Nucleus accumbens (tissue), 56 donors: ENCODE results near the gene LRRC32.
A peak's percentile ranks its signal among the peaks of the same experiment; 100 is the strongest.

Experiments used
- DNase-seq, 56 donors: peaks; one replicate each; lab custom pipeline; 2025; lab: John Stamatoyannopoulos, UW

Gene LRRC32

DNA sequence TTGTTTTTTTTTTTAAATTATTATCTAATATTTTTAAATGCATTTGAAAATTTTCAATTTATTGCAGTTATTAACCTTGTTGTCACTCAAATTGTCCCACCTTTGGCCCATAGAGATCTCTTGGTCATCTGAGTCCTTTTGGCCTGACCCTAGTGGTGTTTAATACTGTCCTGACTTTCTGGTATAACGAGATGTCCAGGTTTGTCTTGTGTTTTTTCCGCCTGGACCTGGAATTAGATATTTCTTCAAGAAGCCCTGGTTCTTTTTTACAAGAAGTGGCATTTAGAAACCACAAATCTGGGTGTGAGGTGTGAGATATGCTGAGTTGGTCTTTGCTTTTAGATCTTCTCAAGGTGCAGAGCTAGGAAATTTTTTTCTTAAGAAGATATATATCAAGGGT lies 38.1 kb downstream of the LRRC32 start:
- no peak for DNase-seq

DNA sequence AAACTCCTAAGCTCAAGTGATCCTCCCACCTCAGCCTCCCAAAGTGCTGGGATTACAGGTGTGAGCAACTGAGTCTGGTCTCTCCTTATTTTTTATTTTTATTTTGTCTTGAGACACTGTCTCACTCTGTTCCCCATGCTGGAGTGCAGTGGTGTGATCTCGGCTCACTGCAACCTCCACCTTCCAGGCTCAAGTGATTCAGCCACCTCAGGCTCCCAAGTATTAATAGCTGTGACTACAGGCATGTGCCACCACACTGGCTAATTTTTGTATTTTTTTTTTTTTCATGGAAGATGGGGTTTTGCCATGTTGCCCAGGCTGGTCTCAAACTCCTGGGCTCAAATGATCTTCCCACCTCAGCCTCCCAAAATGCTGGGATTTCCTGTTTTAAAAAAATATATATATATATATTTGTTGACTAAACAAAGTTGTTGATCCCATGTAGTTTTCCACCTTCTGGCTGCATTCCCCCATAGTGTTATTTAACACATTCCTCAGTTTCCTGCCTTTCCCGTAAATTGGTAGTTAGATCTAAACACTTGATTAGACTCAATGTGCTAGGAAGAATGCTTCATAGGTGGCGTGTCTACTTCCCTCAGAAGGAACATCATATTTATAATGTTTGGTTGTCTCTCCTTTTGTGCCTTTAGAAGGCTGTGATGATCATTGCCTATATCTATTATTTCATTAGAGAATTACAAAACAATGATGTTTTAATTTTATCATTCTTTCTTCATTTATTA lies 38.8 kb downstream of the LRRC32 start:
- no peak for DNase-seq

- DNase-seq: no peak
Measured at GRCh38 chr11:76630600-76631281, 39.8 kb downstream of the LRRC32 start.

DNA sequence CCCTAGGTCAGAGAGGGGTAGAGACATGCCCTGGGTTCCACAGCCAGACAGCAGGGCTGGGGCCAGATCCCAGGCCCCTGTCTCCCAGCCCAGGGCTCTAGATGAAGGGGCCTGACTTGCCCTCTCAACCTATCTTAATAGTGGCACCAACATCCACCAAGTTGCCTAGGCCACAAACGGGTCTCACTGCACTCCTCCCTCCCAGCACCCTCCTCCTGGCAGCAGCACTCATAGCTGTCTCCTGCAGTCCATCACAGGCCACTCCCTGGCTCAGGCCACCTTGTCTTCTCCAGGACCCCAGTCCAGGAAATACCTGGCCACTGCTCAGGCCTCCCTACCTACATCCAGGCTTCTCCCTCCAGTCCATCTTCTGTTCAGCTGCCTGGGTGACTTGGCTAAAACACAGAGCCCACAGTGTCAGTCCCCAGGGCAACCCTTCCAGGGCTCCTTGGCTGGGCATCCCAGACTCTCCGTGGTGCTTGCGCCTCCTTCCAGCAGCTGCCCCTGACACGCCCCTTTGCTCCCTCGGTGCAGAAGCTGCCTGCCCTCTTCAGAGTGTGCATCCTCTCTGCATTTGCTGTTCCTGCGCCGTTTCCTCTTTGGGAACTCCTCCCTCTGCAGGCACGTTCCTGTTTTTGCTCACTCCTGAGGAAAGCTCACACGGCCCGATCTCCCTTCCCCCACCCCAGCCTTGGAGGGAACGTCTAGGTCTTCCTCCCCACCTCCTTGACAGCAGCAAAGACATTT lies 40.5 kb downstream of the LRRC32 start:
- DNase-seq: peak in 3 of 56 donors; percentile 12 to 33 (median 28)

- no peak for DNase-seq
Measured at GRCh38 chr11:76629116-76629852, 41.3 kb downstream of the LRRC32 start.

- no peak for DNase-seq
Measured at GRCh38 chr11:76628408-76628947, 42.1 kb downstream of the LRRC32 start.

DNA sequence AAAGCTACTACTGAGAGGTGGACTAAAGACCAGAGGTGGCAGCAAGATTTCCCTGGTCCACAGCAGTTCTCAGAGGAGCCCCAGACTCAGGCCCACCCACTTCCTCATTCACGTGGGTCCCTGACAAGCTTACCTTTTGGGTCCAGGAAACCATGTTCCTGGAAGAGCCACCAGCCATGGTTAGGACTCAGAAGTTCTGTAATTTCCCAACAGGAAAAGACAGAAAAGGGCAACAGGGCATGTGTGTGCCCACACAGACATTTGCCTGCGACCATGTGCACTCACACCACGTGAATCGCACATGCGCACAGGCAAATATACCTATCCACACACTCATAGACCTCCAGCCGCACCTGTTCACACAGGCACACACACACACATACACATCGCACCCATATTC lies 42.9 kb downstream of the LRRC32 start:
- no peak for DNase-seq

- DNase-seq: no peak
Measured at GRCh38 chr11:76626921-76627401, 43.6 kb downstream of the LRRC32 start.

- DNase-seq: no peak
Measured at GRCh38 chr11:76626266-76626665, 44.3 kb downstream of the LRRC32 start.

GRCh38 chr11:76625472-76626186 lies 44.9 kb downstream of the LRRC32 start:
- no peak for DNase-seq

DNA sequence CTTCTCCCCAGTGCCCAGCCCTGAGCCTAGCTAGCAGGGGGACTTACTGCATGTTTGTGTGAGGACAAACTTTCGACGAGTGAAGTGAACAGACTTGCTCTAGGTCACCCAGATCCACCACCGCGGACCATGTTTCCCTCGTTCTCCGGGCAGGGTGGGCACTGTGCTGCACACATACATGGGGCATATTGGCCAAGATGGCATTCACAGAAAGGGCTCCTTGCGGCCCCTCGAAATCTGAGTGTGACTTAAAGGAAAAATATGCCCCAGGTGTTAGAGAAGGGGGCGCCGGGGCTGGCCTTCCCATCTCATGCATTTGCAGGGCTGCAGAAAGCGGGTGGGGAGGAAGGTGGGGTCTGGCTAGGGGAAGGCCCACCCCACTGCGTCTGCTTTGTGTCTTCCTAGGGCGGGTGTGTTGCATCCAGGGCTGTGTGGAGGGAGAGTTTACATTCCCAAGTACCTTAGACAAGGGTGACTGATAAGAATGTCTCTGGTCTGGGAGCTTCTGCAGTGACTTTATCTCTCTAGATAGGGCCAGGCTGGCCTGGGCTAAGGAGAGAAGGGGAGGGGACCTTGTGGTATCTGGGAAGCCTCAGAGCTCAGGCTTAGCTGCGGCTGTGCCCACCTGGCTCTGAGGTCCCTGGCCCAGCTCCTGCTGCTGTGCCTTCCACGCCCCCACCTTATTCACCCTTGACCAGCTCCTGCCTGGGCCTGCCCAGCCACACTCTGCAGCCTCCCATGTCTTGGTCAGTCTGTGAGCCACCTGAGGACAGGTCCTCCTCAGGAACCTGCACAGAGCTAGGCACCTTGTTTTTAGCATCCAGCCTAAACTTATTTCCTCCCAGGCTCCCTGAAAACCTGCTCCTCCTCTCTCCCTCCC lies 45.8 kb downstream of the LRRC32 start:
- no peak for DNase-seq

DNA sequence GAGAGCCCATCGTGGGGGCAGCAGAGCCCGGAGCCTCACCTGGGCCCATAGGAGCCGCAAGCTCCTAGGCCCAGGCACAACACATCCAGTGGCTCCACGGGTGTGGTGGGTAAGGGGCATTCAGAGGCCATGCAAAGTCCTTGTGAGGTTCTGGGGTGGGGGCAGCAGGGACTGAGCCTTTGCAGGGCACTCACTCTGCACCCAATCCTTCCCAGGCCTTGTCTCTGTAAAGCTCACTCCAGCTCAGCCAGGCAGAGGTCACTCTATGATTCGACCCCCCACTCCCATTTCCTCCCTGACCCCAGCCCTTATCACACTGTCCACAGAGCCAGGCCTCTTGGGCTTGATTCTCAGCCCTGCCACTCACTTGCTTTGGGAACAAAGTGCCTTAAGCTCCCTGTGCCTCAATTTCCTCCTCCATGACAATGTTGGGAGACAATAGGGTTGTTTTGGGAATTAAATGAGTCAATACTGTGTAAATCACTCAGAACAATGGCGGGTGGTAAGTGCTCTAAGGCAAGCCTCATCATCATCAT lies 46.6 kb downstream of the LRRC32 start:
- DNase-seq: no peak

GRCh38 chr11:76623171-76623883 lies 47.2 kb downstream of the LRRC32 start:
- DNase-seq: no peak

DNA sequence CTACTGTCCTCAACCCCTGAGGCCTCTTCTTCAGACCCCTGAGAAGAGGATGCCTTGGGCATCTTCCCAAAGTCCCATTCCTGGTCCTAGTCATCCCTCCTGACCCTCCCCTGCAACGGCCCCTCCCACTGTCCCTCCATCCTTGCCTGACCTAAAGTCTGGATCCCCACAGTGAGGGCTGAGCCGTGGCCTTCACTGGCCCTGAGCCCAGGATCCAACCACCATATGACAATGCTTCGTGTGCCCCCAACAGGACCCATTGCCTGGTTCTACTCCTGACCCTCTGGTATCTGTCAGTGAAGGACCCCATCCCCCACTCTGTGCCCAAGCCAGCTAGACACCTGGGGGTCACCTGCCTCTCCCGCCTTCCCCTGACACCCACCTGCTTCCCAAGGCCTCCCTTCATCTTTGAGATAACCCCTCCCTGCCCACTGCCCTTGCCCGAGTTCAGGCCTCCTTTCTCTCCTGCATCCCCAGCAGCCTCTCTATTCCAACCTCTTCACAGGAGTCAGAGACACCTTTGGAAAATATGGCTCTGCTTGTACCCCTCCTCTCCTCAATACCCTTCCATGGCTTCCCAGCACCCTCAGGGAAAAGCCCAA lies 48.0 kb downstream of the LRRC32 start:
- no peak for DNase-seq

- no peak for DNase-seq
Measured at GRCh38 chr11:76621868-76622267, 48.7 kb downstream of the LRRC32 start.

DNA sequence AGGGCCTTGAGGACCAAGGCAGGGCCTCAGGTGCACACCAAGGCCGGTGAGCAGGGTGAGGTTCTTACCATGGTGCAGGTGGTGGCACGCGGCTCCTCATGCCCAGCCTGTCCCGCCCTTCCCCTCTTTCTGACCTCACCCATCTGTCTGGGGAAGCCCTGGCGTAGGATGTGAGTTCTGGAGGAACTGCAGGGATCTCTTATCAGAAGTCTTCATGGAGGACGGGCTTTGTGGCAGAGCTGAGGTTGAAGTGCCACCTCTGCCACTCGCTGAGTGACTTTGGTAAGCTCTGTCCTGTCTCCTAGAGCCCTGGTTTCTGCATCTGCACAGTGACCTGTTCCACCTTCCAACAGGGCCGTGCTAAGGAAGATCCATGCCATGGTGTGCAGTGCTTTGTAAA lies 49.1 kb downstream of the LRRC32 start:
- no peak for DNase-seq

GRCh38 chr11:76620489-76620888 lies 50.1 kb downstream of the LRRC32 start:
- no peak for DNase-seq
